HepG2 (cell line): ENCODE data around the gene FYTTD1. TPM values are rescaled to one million over a fixed set of nuclear protein-coding genes. Genes with fewer than 3 reads are reported as not detected.
A peak's percentile ranks its signal among the peaks of the same experiment; 100 is the strongest.

Source experiments
- ATAC-seq: fragments of 200-7000 bp; cut with Tn5 transposase; 3 replicates; pipeline ENCODE4 v1.9.1; 2020; ENCODE audit warnings: mild to moderate bottlenecking, moderate library complexity
- BruUV-seq: library from RNA; stranded (reverse); fragments of 400-500 nt; replicated peaks from 2 replicates; lab custom pipeline; 2021; lab: Mats Ljungman, UMichigan
- CTCF ChIA-PET: fragments of 300-600 bp; formaldehyde crosslinking; extraction: SDS; loops from one replicate; lab custom pipeline; 2021; ENCODE audit warnings: low total read pairs, inconsistent platforms, low intra/inter-chr PET ratio; lab: Yijun Ruan, JAX
- POLR2A ChIA-PET: fragments of 350-600 bp; sonication (Branson Sonifier 250); formaldehyde crosslinking; loops from one replicate; lab custom pipeline; 2020; ENCODE audit warnings: antibody characterized with exemption, inconsistent platforms; lab: Yijun Ruan, JAX
- DNase-seq: peaks from one replicate; pipeline ENCODE4 v3.0.0-alpha.2; 2015; ENCODE audit warnings: low spot score
- FAIRE-seq: peaks from 3 replicates; lab custom pipeline; 2011; peaks lifted over from hg19 to GRCh38; lab: Jason Lieb, UNC
- H2AFZ ChIP-seq: one replicate; pipeline ENCODE4 v1.6.1; 2011; ENCODE audit warnings: low read length, inconsistent platforms
- H3K27ac ChIP-seq: fragments of 300-600 bp; 3 replicates; pipeline ENCODE4 v1.8.0; 2011; ENCODE audit warnings: mixed run types, mild to moderate bottlenecking, mixed read lengths, low read length, inconsistent platforms; ENCODE audit not compliant: insufficient read depth; ENCODE audit errors: extremely low read length
- H3K27me3 ChIP-seq, 2 experiments: fragments of 200-600 bp in 1 of 2; 2 replicates in 1 of 2; 3 replicates in 1 of 2; pipeline versions ENCODE4 v1.6.0 to v1.8.0; 2011; ENCODE audit warnings: low read length in 2 of 2, mild to moderate bottlenecking in 2 of 2, moderate library complexity in 2 of 2, inconsistent platforms in 1 of 2; ENCODE audit not compliant: insufficient read depth in 2 of 2, control insufficient read depth in 1 of 2
- H3K36me3 ChIP-seq, 2 experiments: fragments of 200-600 bp in 1 of 2; replicated peaks in 1 of 2; 2 replicates in 1 of 2; 3 replicates in 1 of 2; pipeline versions ENCODE4 v1.5.1 to v1.8.0; 2011; ENCODE audit warnings: low read length in 2 of 2, inconsistent platforms in 1 of 2; ENCODE audit not compliant: insufficient read depth in 2 of 2, control insufficient read depth in 1 of 2
- H3K4me1 ChIP-seq: 2 replicates; pipeline ENCODE4 v1.5.1; 2012; ENCODE audit warnings: low read length, inconsistent platforms; ENCODE audit not compliant: insufficient read depth
- H3K4me2 ChIP-seq: 2 replicates; pipeline ENCODE4 v1.6.0; 2011; ENCODE audit warnings: low read depth, low read length, inconsistent platforms
- H3K4me3 ChIP-seq, 3 experiments: fragments of 200-600 bp in 1 of 3; sonication (generic), shearing (Covaris generic) in 1 of 3; replicated peaks in 1 of 3; 2 replicates each; pipeline ENCODE4 v1.5.1; 2011 to 2016; ENCODE audit warnings: low read length in 3 of 3, inconsistent platforms in 2 of 3, low read depth in 2 of 3, mild to moderate bottlenecking in 2 of 3, control low read depth in 1 of 3, mixed read lengths in 1 of 3; ENCODE audit not compliant: insufficient read depth in 1 of 3
- H3K79me2 ChIP-seq: one replicate; pipeline ENCODE4 v1.6.1; 2011; ENCODE audit warnings: low read length, inconsistent platforms; ENCODE audit not compliant: insufficient read depth
- H3K9ac ChIP-seq: 2 replicates; pipeline ENCODE4 v1.6.0; 2011; ENCODE audit warnings: mild to moderate bottlenecking, low read depth, low read length, inconsistent platforms; ENCODE audit not compliant: insufficient read depth
- H3K9me3 ChIP-seq: 2 replicates; pipeline ENCODE4 v1.5.1; 2012; ENCODE audit warnings: mild to moderate bottlenecking, low read length
- H4K20me1 ChIP-seq: 2 replicates; pipeline ENCODE4 v1.6.0; 2011; ENCODE audit warnings: inconsistent platforms, mild to moderate bottlenecking, low read length, moderate library complexity; ENCODE audit not compliant: insufficient read depth
- GLI4 ChIP-seq: sonication (generic); formaldehyde crosslinking; IDR thresholded peaks from 2 replicates; pipeline ENCODE4 v1.5.1; 2020; ENCODE audit warnings: missing genetic modification reagents, mild to moderate bottlenecking, moderate library complexity, borderline replicate concordance
- HHEX ChIP-seq: IDR thresholded peaks from 2 replicates; pipeline ENCODE4 v1.6.1; 2016; ENCODE audit warnings: control low read depth
- HNRNPK ChIP-seq: fragments of 200-400 bp; formaldehyde crosslinking; IDR thresholded peaks from 2 replicates; pipeline ENCODE4 v1.6.1; 2018; ENCODE audit warnings: low read length, low read depth, moderate library complexity, mild to moderate bottlenecking; ENCODE audit not compliant: poor library complexity, severe bottlenecking
- KLF12 ChIP-seq: sonication (generic); formaldehyde crosslinking; IDR thresholded peaks from 2 replicates; pipeline ENCODE4 v1.4.0; 2020; ENCODE audit warnings: missing genetic modification reagents, borderline replicate concordance
- NRL ChIP-seq: sonication (generic); formaldehyde crosslinking; IDR thresholded peaks from 2 replicates; pipeline ENCODE4 v1.5.0; 2020; ENCODE audit warnings: missing genetic modification reagents, mild to moderate bottlenecking, moderate library complexity, borderline replicate concordance
- RCOR2 ChIP-seq: IDR thresholded peaks from 2 replicates; pipeline ENCODE4 v1.6.1; 2016; ENCODE audit warnings: missing biosample characterization, missing genetic modification reagents
- SAFB2 ChIP-seq: sonication (generic); formaldehyde crosslinking; IDR thresholded peaks from 2 replicates; pipeline ENCODE4 v1.5.1; 2020; ENCODE audit warnings: missing genetic modification reagents, low read depth, mild to moderate bottlenecking, borderline replicate concordance
- SP5 ChIP-seq: IDR thresholded peaks from 2 replicates; pipeline ENCODE4 v1.6.1; 2016; ENCODE audit warnings: low read depth, borderline replicate concordance
- ZFP36L1 ChIP-seq: sonication (generic); formaldehyde crosslinking; IDR thresholded peaks from 2 replicates; pipeline ENCODE4 v1.8.0; 2022; ENCODE audit warnings: mild to moderate bottlenecking, missing genetic modification reagents, moderate library complexity
- ZFP82 ChIP-seq: sonication (generic); formaldehyde crosslinking; IDR thresholded peaks from 2 replicates; pipeline ENCODE4 v1.5.1; 2020; ENCODE audit warnings: mild to moderate bottlenecking, missing genetic modification reagents, borderline replicate concordance
- ZNF205 ChIP-seq: IDR thresholded peaks from 2 replicates; pipeline ENCODE4 v1.6.1; 2018; ENCODE audit warnings: missing biosample characterization, missing genetic modification reagents
- ZNF331 ChIP-seq: sonication (generic); formaldehyde crosslinking; IDR thresholded peaks from 2 replicates; pipeline ENCODE4 v1.4.0; 2020; ENCODE audit warnings: missing genetic modification reagents
- WGBS: methylation state at CpG from one replicate; pipeline ENCODE4 v1.1.6; 2017; ENCODE audit warnings: low lambda C conversion rate; 5-methylcytosine and 5-hydroxymethylcytosine counted together
- in situ Hi-C: cut with HindIII; loops from 2 replicates; pipeline ENCODE4 v1.10.0; 2017; ENCODE audit warnings: low pct_unique_long_range_greater_than_20kb; ENCODE audit not compliant: extremely low pct_ligation_motif_present
- intact Hi-C: fragments of 100-400 bp; cut with micrococcal nuclease; formaldehyde crosslinking; loops from one replicate; pipeline ENCODE4 v1.10.0; 2022; ENCODE audit not compliant: unreplicated experiment
- polyA plus RNA-seq, 8 experiments: library from polyadenylated mRNA; depleted of rRNA in 3 of 8; stranded (reverse) in 7 of 8; unstranded in 1 of 8; fragments of >200 nt; fragmentation: Illumina TruSeq in 4 of 8; extraction: Trizol in 4 of 8; gene quantifications; 2 replicates each; pipeline versions ENCODE4 v1.2.1 to v1.2.3, GENCODE V29; 2011 to 2016; ENCODE audit warnings: low read depth in 4 of 8, missing spikeins in 1 of 8, mixed read lengths in 1 of 8; ENCODE audit not compliant: insufficient read depth in 1 of 8
- total RNA-seq, 5 experiments: library from RNA; depleted of rRNA; stranded (reverse); fragments of >200 nt; fragmentation: Illumina TruSeq; extraction: Trizol; gene quantifications; 2 replicates each; pipeline ENCODE4 v1.2.3, GENCODE V29; 2016; ENCODE audit warnings: low read depth in 1 of 5
- TF ChIP-seq, protein P1 (sequence below): sonication (generic); formaldehyde crosslinking; IDR thresholded peaks from 2 replicates; pipeline ENCODE4 v1.4.0; 2020; ENCODE audit warnings: mild to moderate bottlenecking, missing genetic modification reagents
- TF ChIP-seq, protein P2 (sequence below): sonication (generic); formaldehyde crosslinking; IDR thresholded peaks from 2 replicates; pipeline ENCODE4 v1.8.1; 2022; ENCODE audit warnings: mild to moderate bottlenecking, missing genetic modification reagents
- TF ChIP-seq, protein P3 (sequence below): sonication (generic); formaldehyde crosslinking; IDR thresholded peaks from 2 replicates; pipeline ENCODE4 v1.5.0; 2020; ENCODE audit warnings: mild to moderate bottlenecking, missing genetic modification reagents, borderline replicate concordance

FYTTD1 gene
- total and polyA plus RNA-seq, 2 of the 13 experiments (the other 11 are each of a cell fraction or from before 2014, with no cell fraction given), result 6.5 to 28.8 TPM

DNA sequence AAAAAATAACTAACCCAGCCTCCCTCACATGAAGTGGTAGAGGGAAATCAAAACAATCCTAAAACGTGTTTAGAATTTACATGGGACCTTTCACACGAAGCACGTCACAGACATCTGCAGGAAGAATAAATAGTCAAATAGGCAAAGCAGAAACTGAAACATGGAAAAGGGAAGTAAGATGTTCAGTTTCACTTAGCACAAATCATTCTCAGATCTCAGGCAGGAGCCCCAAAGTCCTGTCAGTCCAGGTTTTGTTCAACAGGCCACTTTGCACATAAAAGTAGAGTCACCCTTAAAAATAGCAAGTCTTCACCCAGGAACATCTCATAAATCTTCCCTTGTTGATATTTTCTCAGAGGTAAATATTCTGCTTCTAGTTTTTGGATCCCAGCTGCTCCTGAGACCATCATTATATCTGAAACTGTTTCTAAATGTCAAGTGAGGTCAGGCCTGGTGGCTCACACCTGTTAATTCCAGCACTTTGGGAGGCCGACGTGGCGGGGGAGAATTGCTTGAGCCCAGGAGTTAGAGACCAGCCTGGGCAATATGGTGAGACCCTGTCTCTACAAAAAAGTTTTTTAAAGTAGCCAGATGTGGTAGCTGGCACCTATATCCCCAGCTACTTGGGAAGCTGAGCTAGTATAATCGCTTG is 14.9 kb upstream of the FYTTD1 start (continued):
- no peak for TF ChIP-seq SP5 (CRISPR knock-in tag)
- no peak for TF ChIP-seq ZFP36L1
- TF ChIP-seq, protein P1, sequence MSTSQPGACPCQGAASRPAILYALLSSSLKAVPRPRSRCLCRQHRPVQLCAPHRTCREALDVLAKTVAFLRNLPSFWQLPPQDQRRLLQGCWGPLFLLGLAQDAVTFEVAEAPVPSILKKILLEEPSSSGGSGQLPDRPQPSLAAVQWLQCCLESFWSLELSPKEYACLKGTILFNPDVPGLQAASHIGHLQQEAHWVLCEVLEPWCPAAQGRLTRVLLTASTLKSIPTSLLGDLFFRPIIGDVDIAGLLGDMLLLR, result no peak
- TF ChIP-seq, protein P2, sequence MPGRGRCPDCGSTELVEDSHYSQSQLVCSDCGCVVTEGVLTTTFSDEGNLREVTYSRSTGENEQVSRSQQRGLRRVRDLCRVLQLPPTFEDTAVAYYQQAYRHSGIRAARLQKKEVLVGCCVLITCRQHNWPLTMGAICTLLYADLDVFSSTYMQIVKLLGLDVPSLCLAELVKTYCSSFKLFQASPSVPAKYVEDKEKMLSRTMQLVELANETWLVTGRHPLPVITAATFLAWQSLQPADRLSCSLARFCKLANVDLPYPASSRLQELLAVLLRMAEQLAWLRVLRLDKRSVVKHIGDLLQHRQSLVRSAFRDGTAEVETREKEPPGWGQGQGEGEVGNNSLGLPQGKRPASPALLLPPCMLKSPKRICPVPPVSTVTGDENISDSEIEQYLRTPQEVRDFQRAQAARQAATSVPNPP (CRISPR knock-in tag), result no peak
- TF ChIP-seq ZNF205 (CRISPR knock-in tag), result no peak
- no peak for TF ChIP-seq NRL (CRISPR knock-in tag)
- no peak for TF ChIP-seq RCOR2 (CRISPR knock-in tag)
- TF ChIP-seq HHEX (CRISPR knock-in tag), result no peak
- TF ChIP-seq SAFB2 (CRISPR knock-in tag), result no peak
- TF ChIP-seq KLF12 (CRISPR knock-in tag), result no peak
- TF ChIP-seq HNRNPK, result no peak

DNA sequence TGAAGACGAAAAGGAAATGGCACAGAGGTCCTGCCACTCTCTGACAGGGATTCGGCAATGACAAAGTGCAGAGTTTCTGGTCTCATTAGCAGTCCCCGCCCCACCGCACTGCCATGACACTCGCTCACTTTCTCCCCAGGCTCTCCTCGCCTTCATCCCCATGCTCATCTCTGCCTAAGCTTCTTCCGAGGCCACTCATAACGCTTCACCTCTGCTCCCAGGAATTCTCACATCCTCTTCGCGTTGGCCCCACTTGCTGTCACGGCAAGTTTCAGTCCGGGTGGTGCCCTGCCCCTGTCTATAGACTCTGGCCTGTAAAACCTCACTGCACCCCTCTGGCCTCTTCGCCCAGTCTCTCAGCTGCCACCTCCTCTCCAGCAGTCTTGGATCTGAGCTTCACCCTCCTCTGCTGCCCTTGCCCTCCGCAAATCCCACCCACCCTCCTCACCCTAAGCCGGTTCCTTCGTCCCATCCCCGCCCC is 13.6 kb upstream of the FYTTD1 start:
- peak overlapping the region; percentile 99 for H3K4me2 ChIP-seq
- H3K9ac ChIP-seq, result peak overlapping the region; percentile 75
- no peaks in the 10 kb centered on the region for H3K36me3 ChIP-seq
- peak overlapping the region; percentile 72 for H2AFZ ChIP-seq
- no peaks in the 10 kb centered on the region; a peak in 1 of 5 replicates for H3K27me3 ChIP-seq
- no peaks in the 10 kb centered on the region for H4K20me1 ChIP-seq
- peak overlapping the region; percentile 87 to 94 (median 87) for H3K4me3 ChIP-seq
- ChIA-PET POLR2A (interaction anchor here (1.3 to 1.4 kb wide), 2 partner anchors 11 to 14 kb away, joined by 3 to 5 read pairs; no protein-coding TSS in a partner anchor), CTCF (no interaction called here)
- ATAC-seq (peak; percentile 14), DNase-seq (no peak), FAIRE-seq (no peak)
- H3K9me3 ChIP-seq, result no peaks in the 10 kb centered on the region
- no TSS peak for BruUV-seq
- H3K79me2 ChIP-seq, result peaks cover 11% of the 10 kb centered on the region
- 1% methylated on average over 17 of the region's 17 CpGs for WGBS
- peaks cover 20% of the 10 kb centered on the region for H3K4me1 ChIP-seq
- intact Hi-C loops, result no loop called here
- in situ Hi-C loops, result no loop called here
- peak overlapping the region; percentile 49 for H3K27ac ChIP-seq
- TF ChIP-seq ZNF331 (CRISPR knock-in tag) (no peak), ZFP82 (0 out of 2 replicates have a peak, but pooled peaks have one; percentile 8), GLI4 (CRISPR knock-in tag) (no peak)
- TF ChIP-seq, protein P3, sequence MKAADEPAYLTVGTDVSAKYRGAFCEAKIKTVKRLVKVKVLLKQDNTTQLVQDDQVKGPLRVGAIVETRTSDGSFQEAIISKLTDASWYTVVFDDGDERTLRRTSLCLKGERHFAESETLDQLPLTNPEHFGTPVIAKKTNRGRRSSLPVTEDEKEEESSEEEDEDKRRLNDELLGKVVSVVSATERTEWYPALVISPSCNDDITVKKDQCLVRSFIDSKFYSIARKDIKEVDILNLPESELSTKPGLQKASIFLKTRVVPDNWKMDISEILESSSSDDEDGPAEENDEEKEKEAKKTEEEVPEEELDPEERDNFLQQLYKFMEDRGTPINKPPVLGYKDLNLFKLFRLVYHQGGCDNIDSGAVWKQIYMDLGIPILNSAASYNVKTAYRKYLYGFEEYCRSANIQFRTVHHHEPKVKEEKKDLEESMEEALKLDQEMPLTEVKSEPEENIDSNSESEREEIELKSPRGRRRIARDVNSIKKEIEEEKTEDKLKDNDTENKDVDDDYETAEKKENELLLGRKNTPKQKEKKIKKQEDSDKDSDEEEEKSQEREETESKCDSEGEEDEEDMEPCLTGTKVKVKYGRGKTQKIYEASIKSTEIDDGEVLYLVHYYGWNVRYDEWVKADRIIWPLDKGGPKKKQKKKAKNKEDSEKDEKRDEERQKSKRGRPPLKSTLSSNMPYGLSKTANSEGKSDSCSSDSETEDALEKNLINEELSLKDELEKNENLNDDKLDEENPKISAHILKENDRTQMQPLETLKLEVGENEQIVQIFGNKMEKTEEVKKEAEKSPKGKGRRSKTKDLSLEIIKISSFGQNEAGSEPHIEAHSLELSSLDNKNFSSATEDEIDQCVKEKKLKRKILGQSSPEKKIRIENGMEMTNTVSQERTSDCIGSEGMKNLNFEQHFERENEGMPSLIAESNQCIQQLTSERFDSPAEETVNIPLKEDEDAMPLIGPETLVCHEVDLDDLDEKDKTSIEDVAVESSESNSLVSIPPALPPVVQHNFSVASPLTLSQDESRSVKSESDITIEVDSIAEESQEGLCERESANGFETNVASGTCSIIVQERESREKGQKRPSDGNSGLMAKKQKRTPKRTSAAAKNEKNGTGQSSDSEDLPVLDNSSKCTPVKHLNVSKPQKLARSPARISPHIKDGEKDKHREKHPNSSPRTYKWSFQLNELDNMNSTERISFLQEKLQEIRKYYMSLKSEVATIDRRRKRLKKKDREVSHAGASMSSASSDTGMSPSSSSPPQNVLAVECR, result no peak; the same call in 1 of the 2 replicates
